Osteoblast (primary cell): ENCODE measurements around the gene LMNTD2. TPM values are rescaled to one million over a fixed set of nuclear protein-coding genes. Genes with fewer than 3 reads are reported as not detected.

ENCODE experiments used
- DNase-seq: peaks from one replicate; pipeline ENCODE4 v3.0.0; 2011; ENCODE audit warnings: low spot score, mixed read lengths; ENCODE audit not compliant: insufficient read length; ENCODE audit errors: missing footprints
- H2AFZ ChIP-seq: 2 replicates; pipeline ENCODE4 v1.6.0; 2011; ENCODE audit warnings: mild to moderate bottlenecking, low read length
- H3K27ac ChIP-seq: 2 replicates; pipeline ENCODE4 v1.5.1; 2011; ENCODE audit warnings: mild to moderate bottlenecking, low read depth, low read length, moderate library complexity
- H3K27me3 ChIP-seq: 2 replicates; pipeline ENCODE4 v1.6.0; 2012; ENCODE audit warnings: mild to moderate bottlenecking, control low read depth, inconsistent platforms, low read length, moderate library complexity; ENCODE audit not compliant: insufficient read depth
- H3K36me3 ChIP-seq: 2 replicates; pipeline ENCODE4 v1.5.1; 2011; ENCODE audit warnings: mild to moderate bottlenecking, low read length, control low read depth, moderate library complexity; ENCODE audit not compliant: insufficient read depth
- H3K4me1 ChIP-seq: 2 replicates; pipeline ENCODE4 v1.5.1; 2011; ENCODE audit warnings: mild to moderate bottlenecking, low read length, control low read depth, moderate library complexity; ENCODE audit not compliant: insufficient read depth
- H3K4me2 ChIP-seq: 2 replicates; pipeline ENCODE4 v1.6.0; 2011; ENCODE audit warnings: mild to moderate bottlenecking, low read length; ENCODE audit not compliant: insufficient read depth
- H3K4me3 ChIP-seq: fragments of 200-600 bp; sonication (generic); 3 replicates; pipeline ENCODE4 v1.5.1; 2012; ENCODE audit warnings: mild to moderate bottlenecking, low read length, inconsistent platforms; ENCODE audit not compliant: insufficient read depth
- H3K79me2 ChIP-seq: 2 replicates; pipeline ENCODE4 v1.6.0; 2012; ENCODE audit warnings: mild to moderate bottlenecking, low read length, control low read depth, inconsistent platforms; ENCODE audit not compliant: insufficient read depth
- H3K9me3 ChIP-seq: 2 replicates; pipeline ENCODE4 v1.5.1; 2011; ENCODE audit warnings: low read depth, low read length, control low read depth
- H4K20me1 ChIP-seq: 2 replicates; pipeline ENCODE4 v1.6.0; 2012; ENCODE audit warnings: mild to moderate bottlenecking, low read length, control low read depth; ENCODE audit not compliant: insufficient read depth
- CTCF ChIP-seq: IDR thresholded peaks from 2 replicates; pipeline ENCODE4 v1.5.1; 2011; ENCODE audit warnings: mild to moderate bottlenecking, low read depth, low read length, moderate library complexity; ENCODE audit errors: extremely low read depth
- total RNA-seq: library from RNA; depleted of rRNA; stranded (reverse); fragments of >200 nt; gene quantifications from 2 replicates; pipeline ENCODE4 v1.2.3, GENCODE V29; 2012

LMNTD2 gene
- total RNA-seq, 1 donor = 0.36 TPM

GRCh38 chr11:603154-603553 lies 42.6 kb upstream of the LMNTD2 start:
- Histone ChIP-seq H3K27ac (no peak overlapping the region), H3K79me2 (peaks cover 12% of the 10 kb centered on the region), H3K4me2 (no peak overlapping the region), H2AFZ (no peak overlapping the region), H3K4me3 (no peak overlapping the region), H3K4me1 (no peaks in the 10 kb centered on the region), H3K9me3 (no peaks in the 10 kb centered on the region), H3K36me3 (peaks cover 78% of the 10 kb centered on the region), H3K27me3 (no peaks in the 10 kb centered on the region), H4K20me1 (peaks cover 17% of the 10 kb centered on the region)
- TF ChIP-seq CTCF = no peak
- DNase-seq = no peak

- peaks cover 21% of the 10 kb centered on the region for H4K20me1 ChIP-seq
Observed at GRCh38 chr11:601573-602245, 41.2 kb upstream of the LMNTD2 start.

GRCh38 chr11:598005-598680 lies 37.6 kb upstream of the LMNTD2 start:
- Histone ChIP-seq H3K9me3 (no peaks in the 10 kb centered on the region), H3K27me3 (no peaks in the 10 kb centered on the region), H3K79me2 (peaks cover 44% of the 10 kb centered on the region), H2AFZ (no peak overlapping the region), H3K36me3 (peaks cover 75% of the 10 kb centered on the region), H3K4me1 (no peaks in the 10 kb centered on the region), H3K4me3 (no peak overlapping the region), H3K4me2 (no peak overlapping the region), H3K27ac (no peak overlapping the region), H4K20me1 (peaks cover 24% of the 10 kb centered on the region)
- no peak for TF ChIP-seq CTCF
- no peak for DNase-seq

More at GRCh38 chr11:601573-602245, 41.2 kb upstream of the LMNTD2 start:
- no peak overlapping the region for H2AFZ ChIP-seq
- no peaks in the 10 kb centered on the region for H3K27me3 ChIP-seq
- no peaks in the 10 kb centered on the region for H3K4me1 ChIP-seq
- H3K9me3 ChIP-seq = no peaks in the 10 kb centered on the region
- no peak overlapping the region for H3K4me3 ChIP-seq
- peaks cover 76% of the 10 kb centered on the region for H3K36me3 ChIP-seq
- H3K79me2 ChIP-seq = peaks cover 17% of the 10 kb centered on the region
- DNase-seq = no peak
- H3K27ac ChIP-seq = no peak overlapping the region
- no peak for TF ChIP-seq CTCF
- H3K4me2 ChIP-seq = no peak overlapping the region

GRCh38 chr11:597166-597725 lies 36.7 kb upstream of the LMNTD2 start:
- DNase-seq = no peak
- Histone ChIP-seq H3K27ac (no peak overlapping the region), H3K4me2 (no peak overlapping the region), H3K27me3 (no peaks in the 10 kb centered on the region), H2AFZ (no peak overlapping the region), H4K20me1 (peaks cover 27% of the 10 kb centered on the region), H3K79me2 (peaks cover 49% of the 10 kb centered on the region), H3K4me3 (no peak overlapping the region), H3K4me1 (no peaks in the 10 kb centered on the region), H3K36me3 (peaks cover 76% of the 10 kb centered on the region), H3K9me3 (no peaks in the 10 kb centered on the region)
- no peak for TF ChIP-seq CTCF
